Activated CD4-positive, alpha-beta T cell treated with anti-CD3 and anti-CD28 coated beads, Interleukin-2, amount 50 U/mL, for 4 hours (primary cell): ENCODE data around the gene PELI2.

Source experiments
- DNase-seq, 2 experiments: peaks; one replicate each; pipeline ENCODE4 v3.0.0-alpha.2; 2020

Gene PELI2

GRCh38 chr14:56270921-56271320 lies 152.7 kb downstream of the PELI2 start:
- no peak for DNase-seq

GRCh38 chr14:56271970-56272369 lies 153.8 kb downstream of the PELI2 start:
- DNase-seq, result no peak

GRCh38 chr14:56273155-56273554 lies 154.9 kb downstream of the PELI2 start:
- no peak for DNase-seq

GRCh38 chr14:56273951-56274350 lies 155.7 kb downstream of the PELI2 start:
- no peak for DNase-seq

GRCh38 chr14:56274556-56274955 lies 156.3 kb downstream of the PELI2 start:
- DNase-seq, result no peak

- no peak for DNase-seq
These were observed 157.9 kb downstream of the PELI2 start for GRCh38 chr14:56276108-56276507.

GRCh38 chr14:56278383-56278782 lies 160.2 kb downstream of the PELI2 start:
- DNase-seq, result no peak

- no peak for DNase-seq
These were observed 162.6 kb downstream of the PELI2 start for GRCh38 chr14:56280843-56281242.

- DNase-seq, result no peak
These were observed 164.0 kb downstream of the PELI2 start for GRCh38 chr14:56282179-56282578.

- no peak for DNase-seq
These were observed 166.4 kb downstream of the PELI2 start for GRCh38 chr14:56284641-56285040.

- no peak for DNase-seq
These were observed 170.9 kb downstream of the PELI2 start for GRCh38 chr14:56289155-56289554.

- DNase-seq, result no peak
These were observed 172.0 kb downstream of the PELI2 start for GRCh38 chr14:56290195-56290594.

- DNase-seq, result no peak
These were observed 174.8 kb downstream of the PELI2 start for GRCh38 chr14:56292970-56293369.

GRCh38 chr14:56293506-56293905 lies 175.3 kb downstream of the PELI2 start:
- no peak for DNase-seq

- no peak for DNase-seq
These were observed 175.9 kb downstream of the PELI2 start for GRCh38 chr14:56294128-56294527.

- no peak for DNase-seq
These were observed 177.5 kb downstream of the PELI2 start for GRCh38 chr14:56295743-56296142.

GRCh38 chr14:56297449-56297848 lies 179.2 kb downstream of the PELI2 start:
- DNase-seq, result no peak

- DNase-seq, result no peak
These were observed 181.2 kb downstream of the PELI2 start for GRCh38 chr14:56299306-56299984.

GRCh38 chr14:56300495-56300894 lies 182.3 kb downstream of the PELI2 start:
- DNase-seq, result no peak

GRCh38 chr14:56304456-56304855 lies 186.2 kb downstream of the PELI2 start:
- DNase-seq, result no peak

- DNase-seq, result no peak
These were observed 191.0 kb downstream of the PELI2 start for GRCh38 chr14:56309198-56309597.

GRCh38 chr14:56310643-56311042 lies 192.4 kb downstream of the PELI2 start:
- DNase-seq, result no peak

- DNase-seq, result no peak
These were observed 195.6 kb downstream of the PELI2 start for GRCh38 chr14:56313789-56314188.

- no peak for DNase-seq
These were observed 200.3 kb downstream of the PELI2 start for GRCh38 chr14:56318393-56319115.

- no peak for DNase-seq
These were observed 203.7 kb downstream of the PELI2 start for GRCh38 chr14:56321861-56322260.
